Endothelial cell of umbilical vein (primary cell): Measurements from ENCODE around the gene STIM1. TPM values are rescaled to one million over a fixed set of nuclear protein-coding genes. Genes with fewer than 3 reads are reported as not detected.

Experiments used
- BruUV-seq: library from RNA; stranded (reverse); fragments of 400-500 nt; replicated peaks from 2 replicates; lab custom pipeline; 2021; lab: Mats Ljungman, UMichigan
- CTCF ChIA-PET: fragments of 300-600, 350-600 bp; sonication (Branson Sonifier 250); formaldehyde crosslinking; loops from one replicate; lab custom pipeline; 2021; ENCODE audit warnings: antibody characterized with exemption, inconsistent platforms; lab: Charles Lee
- POLR2A ChIA-PET: fragments of 300-600, 350-600 bp; sonication (Branson Sonifier 250); formaldehyde crosslinking; loops from one replicate; lab custom pipeline; 2021; ENCODE audit warnings: antibody characterized with exemption, inconsistent platforms; lab: Charles Lee
- DNase-seq: peaks from one replicate; pipeline ENCODE4 v3.0.0-alpha.2; 2011; ENCODE audit warnings: low read depth, low spot score
- FAIRE-seq: peaks from 2 replicates; lab custom pipeline; 2011; peaks lifted over from hg19 to GRCh38; lab: Jason Lieb, UNC
- H2AFZ ChIP-seq: 2 replicates; pipeline ENCODE4 v1.6.0; 2012; ENCODE audit warnings: low read depth, low read length, control low read depth, inconsistent platforms
- H3K27ac ChIP-seq: 2 replicates; pipeline ENCODE4 v1.5.1; 2011; ENCODE audit warnings: low read depth, mild to moderate bottlenecking, control low read depth, low read length, moderate library complexity; ENCODE audit not compliant: insufficient read depth
- H3K27me3 ChIP-seq, 2 experiments: 2 replicates each; pipeline versions ENCODE4 v1.6.0 to v1.6.1; 2011; ENCODE audit warnings: low read length in 2 of 2, mixed read lengths in 1 of 2; ENCODE audit not compliant: control insufficient read depth in 2 of 2, insufficient read depth in 2 of 2
- H3K36me3 ChIP-seq, 2 experiments: 2 replicates in 1 of 2; 3 replicates in 1 of 2; pipeline ENCODE4 v1.5.1; 2011; ENCODE audit warnings: low read length in 2 of 2, mild to moderate bottlenecking in 1 of 2, moderate library complexity in 1 of 2; ENCODE audit not compliant: control insufficient read depth in 2 of 2, insufficient read depth in 2 of 2; ENCODE audit errors: extremely low read depth in 1 of 2
- H3K4me1 ChIP-seq: 3 replicates; pipeline ENCODE4 v1.5.1; 2011; ENCODE audit warnings: mild to moderate bottlenecking, low read length; ENCODE audit not compliant: control insufficient read depth, insufficient read depth; ENCODE audit errors: extremely low read depth
- H3K4me2 ChIP-seq: 2 replicates; pipeline ENCODE4 v1.6.1; 2011; ENCODE audit warnings: low read length, control low read depth, mixed read lengths; ENCODE audit not compliant: insufficient read depth
- H3K4me3 ChIP-seq, 3 experiments: fragments of 200-600 bp in 1 of 3; sonication (generic), shearing (Covaris generic) in 1 of 3; replicated peaks in 1 of 3; 2 replicates each; pipeline ENCODE4 v1.5.1; 2011 to 2016; ENCODE audit warnings: control low read depth in 3 of 3, low read length in 3 of 3, mild to moderate bottlenecking in 2 of 3, inconsistent platforms in 1 of 3, low read depth in 1 of 3, moderate library complexity in 1 of 3; ENCODE audit not compliant: insufficient read depth in 1 of 3
- H3K79me2 ChIP-seq: 2 replicates; pipeline ENCODE4 v1.6.0; 2012; ENCODE audit warnings: low read length, inconsistent platforms; ENCODE audit not compliant: control insufficient read depth, insufficient read depth
- H3K9ac ChIP-seq: replicated peaks from 2 replicates; pipeline ENCODE3; 2011; ENCODE audit warnings: low read length, control low read depth; ENCODE audit not compliant: insufficient read depth; ENCODE audit errors: extremely low read depth
- H3K9me1 ChIP-seq: replicated peaks from 3 replicates; pipeline ENCODE4 v1.6.0; 2011; ENCODE audit warnings: mild to moderate bottlenecking, low read length; ENCODE audit not compliant: control insufficient read depth, insufficient read depth; ENCODE audit errors: extremely low read depth
- H3K9me3 ChIP-seq: replicated peaks from 2 replicates; pipeline ENCODE4 v1.5.1; 2012; ENCODE audit warnings: low read length, inconsistent platforms; ENCODE audit not compliant: control insufficient read depth, insufficient read depth
- H4K20me1 ChIP-seq: replicated peaks from 2 replicates; pipeline ENCODE3; 2011; ENCODE audit warnings: mild to moderate bottlenecking, low read length; ENCODE audit not compliant: control insufficient read depth, insufficient read depth; ENCODE audit errors: extremely low read depth
- GATA2 ChIP-seq: IDR thresholded peaks from 2 replicates; pipeline ENCODE4 v1.7.0; 2011; ENCODE audit warnings: low read depth, mild to moderate bottlenecking, moderate library complexity, mixed read lengths, low read length; ENCODE audit not compliant: insufficient read length, insufficient read depth
- dilution Hi-C: fragments of 300-500 bp; cut with MboI; formaldehyde crosslinking; loops from one replicate; pipeline ENCODE4 v1.15.0; 2019; ENCODE audit warnings: low sequenced_read_pairs; ENCODE audit not compliant: extremely low pct_ligation_motif_present
- intact Hi-C: fragments of 100-400 bp; cut with micrococcal nuclease; formaldehyde crosslinking; loops from one replicate; pipeline ENCODE4 v1.10.0; 2022
- polyA plus RNA-seq, 4 experiments: library from polyadenylated mRNA; depleted of rRNA in 3 of 4; stranded (reverse) in 3 of 4; unstranded in 1 of 4; fragments of >200 nt; gene quantifications; 2 replicates each; pipeline versions ENCODE4 v1.2.1 to v1.2.3, GENCODE V29; 2011 to 2012; ENCODE audit warnings: missing spikeins in 1 of 4
- total RNA-seq: library from RNA; stranded (reverse); gene quantifications from 2 replicates; pipeline ENCODE4 v1.2.3, GENCODE V29; 2021
- TF ChIP-seq, protein P1 (sequence below), 2 donors: IDR thresholded peaks; 1 replicate in 1 of 2; 2 replicates in 1 of 2; pipeline ENCODE4 v1.5.1; 2011; ENCODE audit warnings: low read length in 2 of 2, mild to moderate bottlenecking in 2 of 2, moderate library complexity in 2 of 2, control low read depth in 1 of 2, inconsistent platforms in 1 of 2, low read depth in 1 of 2; ENCODE audit not compliant: insufficient read depth in 1 of 2; ENCODE audit errors: extremely low read depth in 1 of 2

Gene STIM1
- total and polyA plus RNA-seq, 2 donors (not counting 3 experiments of a cell fraction or from before 2014, with no cell fraction given): 32.7 to 33.4 TPM

DNA sequence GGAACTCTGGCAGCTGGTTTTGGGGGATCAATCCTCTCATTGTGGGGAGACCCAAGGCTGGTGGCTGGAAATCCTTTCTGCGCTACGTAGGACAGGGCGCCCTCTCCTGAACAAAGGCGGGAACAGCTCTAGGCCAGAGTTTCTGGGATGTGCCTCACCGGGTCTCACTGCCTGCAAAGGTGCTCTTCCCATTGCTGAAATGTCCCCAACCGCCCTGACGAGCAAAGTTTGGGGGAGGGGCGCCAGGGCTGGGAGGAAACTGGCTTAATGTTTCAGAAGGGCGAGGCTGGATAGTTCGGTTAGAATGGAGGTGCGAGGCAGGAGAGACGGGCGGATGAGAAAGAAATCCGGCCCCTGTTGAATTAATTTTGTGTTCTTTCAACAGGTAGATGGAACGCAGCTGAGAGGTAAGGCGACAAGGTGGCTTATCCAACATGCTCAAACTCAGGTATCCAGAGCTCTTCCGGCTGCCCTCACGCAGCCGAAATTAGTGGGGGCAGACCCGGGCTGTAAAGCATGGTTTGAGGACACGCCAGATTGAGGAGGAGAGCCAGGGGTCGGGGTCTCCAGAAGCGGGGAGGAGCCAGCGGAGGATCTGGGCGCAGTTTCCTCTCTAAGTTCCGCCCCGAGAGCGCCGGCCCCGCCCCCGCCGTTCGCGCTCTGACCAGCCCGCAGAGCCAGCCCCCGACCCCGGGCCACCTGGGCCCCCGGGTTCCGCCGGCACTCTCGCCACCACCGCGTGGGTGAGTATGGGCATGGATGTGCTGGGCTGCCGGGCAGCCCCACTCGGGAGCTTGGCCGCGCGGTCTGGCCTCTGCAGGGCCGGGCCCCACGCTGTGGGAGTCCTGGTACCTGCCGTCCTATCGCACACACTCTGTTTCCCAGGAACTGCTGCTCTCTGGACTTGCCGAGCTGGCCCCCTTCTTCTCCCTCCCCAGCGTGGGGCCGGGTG lies 47.3 kb upstream of the STIM1 start, which contains the start of gene PGAP2:
TSS of gene PGAP2 (plus strand) at position 652 of the 952 bp plus-strand sequence. CDS start 2,700 bp downstream, outside the sequence.
- peak; percentile 48 for FAIRE-seq
- Histone ChIP-seq H2AFZ (peak within 1 kb of the TSS; percentile 99), H4K20me1 (no peaks in the 10 kb centered on the region), H3K79me2 (no peaks in the 10 kb centered on the region), H3K36me3 (no peaks in the 10 kb centered on the region), H3K4me1 (peaks cover 11% of the 10 kb centered on the region), H3K27ac (peak within 1 kb of the TSS; percentile 37), H3K4me2 (peak within 1 kb of the TSS; percentile 97), H3K9ac (peak within 1 kb of the TSS; percentile 77), H3K4me3 (peak within 1 kb of the TSS; percentile 62 to 93 (median 91)), H3K9me3 (no peaks in the 10 kb centered on the region), H3K9me1 (no peaks in the 10 kb centered on the region), H3K27me3 (no peaks in the 10 kb centered on the region)
- dilution Hi-C loops: no loop called here
- DNase-seq: peak; percentile 57
- ChIA-PET POLR2A (interaction anchor here (1.6 kb wide), 1 partner anchor 10 kb away, joined by 7 read pairs; the partner anchor contains the start of gene NUP98), CTCF (interaction anchor here (0.6 to 4.4 kb wide), 21 partner anchors 8 to 265 kb away, joined by 3 to 48 read pairs (median 9); partner anchors contain the start of genes NUP98, RHOG and STIM1)
- intact Hi-C loops: loop anchor here (1.0 to 2.0 kb wide), 3 partner anchors 11 to 33 kb away; partner anchors contain the start of gene NUP98
- BruUV-seq: no TSS peak
- TF ChIP-seq GATA2: no peak
- TF ChIP-seq, protein P1, sequence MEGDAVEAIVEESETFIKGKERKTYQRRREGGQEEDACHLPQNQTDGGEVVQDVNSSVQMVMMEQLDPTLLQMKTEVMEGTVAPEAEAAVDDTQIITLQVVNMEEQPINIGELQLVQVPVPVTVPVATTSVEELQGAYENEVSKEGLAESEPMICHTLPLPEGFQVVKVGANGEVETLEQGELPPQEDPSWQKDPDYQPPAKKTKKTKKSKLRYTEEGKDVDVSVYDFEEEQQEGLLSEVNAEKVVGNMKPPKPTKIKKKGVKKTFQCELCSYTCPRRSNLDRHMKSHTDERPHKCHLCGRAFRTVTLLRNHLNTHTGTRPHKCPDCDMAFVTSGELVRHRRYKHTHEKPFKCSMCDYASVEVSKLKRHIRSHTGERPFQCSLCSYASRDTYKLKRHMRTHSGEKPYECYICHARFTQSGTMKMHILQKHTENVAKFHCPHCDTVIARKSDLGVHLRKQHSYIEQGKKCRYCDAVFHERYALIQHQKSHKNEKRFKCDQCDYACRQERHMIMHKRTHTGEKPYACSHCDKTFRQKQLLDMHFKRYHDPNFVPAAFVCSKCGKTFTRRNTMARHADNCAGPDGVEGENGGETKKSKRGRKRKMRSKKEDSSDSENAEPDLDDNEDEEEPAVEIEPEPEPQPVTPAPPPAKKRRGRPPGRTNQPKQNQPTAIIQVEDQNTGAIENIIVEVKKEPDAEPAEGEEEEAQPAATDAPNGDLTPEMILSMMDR (IDR thresholded peaks at IDR 0.05; ENCODE audit: extremely low read depth in 1 of 2, insufficient read depth in 1 of 2, low read depth in 1 of 2, low read length in 2 of 2): peak; percentile 53 to 83
